Measurements from ENCODE around the gene PARPBP.
"Not testable (repeated sequence)": the region's sequence is repeated elsewhere in the genome, so short reads cannot be mapped to it uniquely, and the experiment has no call there.

The PARPBP gene

GRCh38 chr12:102155206-102155605 lies 35.2 kb downstream of the PARPBP start:
- not testable (repeated sequence) for DNase-seq

- DNase-seq, result no peak
Measured at GRCh38 chr12:102163383-102163782, 43.4 kb downstream of the PARPBP start.

- DNase-seq, result no peak
Measured at GRCh38 chr12:102167821-102168604, 48.0 kb downstream of the PARPBP start.

GRCh38 chr12:102169922-102170621 lies 50.1 kb downstream of the PARPBP start:
- DNase-seq, result no peak

- DNase-seq, result no peak
Measured at GRCh38 chr12:102171951-102172350, 52.0 kb downstream of the PARPBP start.

- DNase-seq, result no peak
Measured at GRCh38 chr12:102172436-102172835, 52.5 kb downstream of the PARPBP start.

- DNase-seq, result no peak
Measured at GRCh38 chr12:102174117-102174516, 54.1 kb downstream of the PARPBP start.

- DNase-seq, result no peak
Measured at GRCh38 chr12:102174761-102175160, 54.8 kb downstream of the PARPBP start.

- DNase-seq, result no peak
Measured at GRCh38 chr12:102182635-102183034, 62.7 kb downstream of the PARPBP start.

GRCh38 chr12:102195826-102196225 lies 75.8 kb downstream of the PARPBP start:
- DNase-seq, result no peak

- DNase-seq, result no peak
Measured at GRCh38 chr12:102197789-102198188, 77.8 kb downstream of the PARPBP start, which contains the start of gene PMCH. Gene PMCH, minus strand, starts transcription at chr12:102197833. Its CDS starts 63 bp downstream, at chr12:102197770.

GRCh38 chr12:102201436-102202061 lies 81.6 kb downstream of the PARPBP start:
- DNase-seq, result no peak

- DNase-seq, result no peak
Measured at GRCh38 chr12:102202556-102202955, 82.6 kb downstream of the PARPBP start.

GRCh38 chr12:102204025-102204424 lies 84.0 kb downstream of the PARPBP start:
- no peak for DNase-seq

- DNase-seq, result no peak
Measured at GRCh38 chr12:102215992-102216691, 96.2 kb downstream of the PARPBP start.

- no peak for DNase-seq
Measured at GRCh38 chr12:102220736-102221135, 100.8 kb downstream of the PARPBP start.

GRCh38 chr12:102227954-102228353 lies 108.0 kb downstream of the PARPBP start:
- DNase-seq, result no peak

- DNase-seq, result no peak
Measured at GRCh38 chr12:102232036-102232435, 112.1 kb downstream of the PARPBP start.

- DNase-seq, result no peak
Measured at GRCh38 chr12:102232446-102232845, 112.5 kb downstream of the PARPBP start.

- DNase-seq, result no peak
Measured at GRCh38 chr12:102234599-102234998, 114.6 kb downstream of the PARPBP start.

GRCh38 chr12:102240859-102241258 lies 120.9 kb downstream of the PARPBP start:
- not testable (repeated sequence) for DNase-seq

Measured in NCI-H1417 treated with DMSO at 0.1 percent for 48 hours (cell line).